ENCODE data around the gene CRYZL1.
"Not testable (repeated sequence)": the region's sequence is repeated elsewhere in the genome, so short reads cannot be mapped to it uniquely, and the experiment has no call there.

CRYZL1 gene

DNA sequence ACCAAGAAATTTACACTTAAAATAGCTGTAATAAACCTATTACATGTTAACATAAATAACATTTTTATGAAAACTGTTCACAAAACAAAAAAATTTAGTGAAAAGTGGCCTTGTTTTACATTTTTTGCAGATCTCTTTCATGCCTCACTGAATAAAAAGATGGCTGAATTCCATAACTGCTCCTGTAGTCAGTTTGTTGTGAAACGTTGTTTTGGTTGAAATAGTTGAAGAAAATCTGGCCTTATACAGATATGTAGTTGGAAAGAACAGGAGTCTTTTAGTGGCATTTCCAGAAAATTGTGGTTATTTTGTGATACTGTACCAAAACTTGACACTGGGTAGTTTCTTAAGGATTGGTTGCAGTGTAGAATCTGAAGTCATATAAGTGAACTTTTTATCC is 18.9 kb upstream of the CRYZL1 start:
- DNase-seq, result no peak

DNA sequence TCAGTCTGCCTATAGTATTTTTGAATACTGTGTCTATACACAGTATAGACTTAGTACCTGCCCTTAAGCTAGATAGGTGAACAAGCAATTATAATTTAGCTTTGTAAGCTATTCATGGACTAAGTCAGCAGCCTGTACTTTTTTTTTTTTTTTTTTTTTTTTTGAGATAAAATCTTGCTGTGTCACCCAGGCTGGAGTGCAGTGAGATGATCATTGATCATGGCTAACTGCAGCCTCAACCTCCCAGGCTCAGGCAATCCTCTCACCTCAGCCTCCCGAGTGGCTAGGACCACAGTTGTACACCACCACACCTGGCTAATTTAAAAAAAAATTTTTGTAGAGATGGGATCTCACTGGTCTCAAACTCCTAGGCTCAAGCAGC is 18.0 kb upstream of the CRYZL1 start:
- no peak for DNase-seq

DNA sequence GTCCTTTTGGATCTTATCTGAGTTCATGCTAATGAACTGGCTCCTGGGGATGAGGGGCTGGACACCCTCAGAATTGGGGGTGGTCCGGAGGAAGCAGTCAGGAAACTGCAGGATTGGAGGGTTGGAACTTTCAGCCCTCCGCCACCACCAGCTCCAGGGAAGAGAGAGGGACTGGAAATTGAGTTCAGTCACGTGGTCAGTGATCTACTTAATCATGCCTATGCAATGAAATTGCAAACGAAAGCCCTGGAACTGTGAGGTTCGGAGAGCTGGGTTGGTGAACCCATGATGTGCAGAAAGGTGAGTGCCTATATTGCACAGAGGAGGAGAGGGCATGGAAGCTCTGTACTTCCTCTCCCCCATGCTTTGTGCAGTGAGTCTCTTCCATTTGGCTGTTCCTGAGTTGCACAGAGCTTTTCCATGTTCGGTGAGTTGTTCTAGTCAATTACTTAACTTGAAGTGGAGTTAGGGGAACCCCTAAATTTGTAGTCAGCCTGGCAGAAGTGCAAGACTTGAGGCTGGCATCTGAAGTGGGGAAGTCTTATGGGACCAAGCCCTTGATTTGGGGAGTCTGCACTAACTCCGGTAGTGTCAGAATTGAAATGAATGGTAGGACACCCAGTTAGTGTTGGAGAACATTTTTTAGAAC is 17.5 kb upstream of the CRYZL1 start:
- DNase-seq, result no peak

GRCh38 chr21:33657124-33657820 is 15.7 kb upstream of the CRYZL1 start:
- DNase-seq, result no peak

GRCh38 chr21:33655588-33656221 is 14.2 kb upstream of the CRYZL1 start:
- DNase-seq, result no peak

GRCh38 chr21:33654412-33654811 is 12.9 kb upstream of the CRYZL1 start:
- DNase-seq, result no peak

DNA sequence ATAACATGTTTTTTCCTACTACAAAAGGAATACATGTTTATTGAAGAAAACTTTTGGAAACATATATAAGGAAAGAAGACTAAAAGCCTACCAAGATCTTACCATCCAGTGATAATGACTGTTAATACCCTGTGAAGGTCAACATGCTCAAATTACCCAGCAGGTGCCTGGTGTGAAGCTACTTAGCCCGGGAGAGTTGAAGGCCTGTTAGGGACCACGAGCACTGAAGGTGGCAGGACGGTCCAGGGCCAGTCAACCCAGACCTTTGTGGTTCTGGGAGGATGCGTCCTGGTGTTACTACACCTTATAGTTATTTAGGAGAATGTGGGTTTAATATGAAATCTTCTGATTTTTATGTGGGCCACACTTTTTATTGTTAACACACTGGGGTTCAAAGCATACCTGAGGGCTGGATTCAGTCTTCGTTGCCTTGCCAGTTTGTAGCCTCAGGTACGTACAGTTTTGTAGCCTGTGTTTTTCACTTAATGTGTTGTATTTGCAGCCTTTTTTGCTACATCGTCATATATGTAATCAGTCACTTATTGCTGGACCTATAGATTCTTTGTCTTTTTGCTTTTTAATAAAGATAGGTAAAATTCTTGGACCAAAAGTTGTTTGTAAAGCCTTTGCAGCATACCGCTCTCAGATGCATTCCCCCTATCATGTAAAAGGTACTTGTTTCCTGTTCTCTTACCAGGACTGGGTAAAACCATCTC is 10.6 kb upstream of the CRYZL1 start:
- no peak for DNase-seq

- no peak for DNase-seq
Observed at GRCh38 chr21:33650929-33651509, 9.5 kb upstream of the CRYZL1 start.

- DNase-seq, result no peak
Observed at GRCh38 chr21:33650230-33650629, 8.7 kb upstream of the CRYZL1 start.

- DNase-seq, result no peak
Observed at GRCh38 chr21:33648555-33648954, 7.0 kb upstream of the CRYZL1 start.

DNA sequence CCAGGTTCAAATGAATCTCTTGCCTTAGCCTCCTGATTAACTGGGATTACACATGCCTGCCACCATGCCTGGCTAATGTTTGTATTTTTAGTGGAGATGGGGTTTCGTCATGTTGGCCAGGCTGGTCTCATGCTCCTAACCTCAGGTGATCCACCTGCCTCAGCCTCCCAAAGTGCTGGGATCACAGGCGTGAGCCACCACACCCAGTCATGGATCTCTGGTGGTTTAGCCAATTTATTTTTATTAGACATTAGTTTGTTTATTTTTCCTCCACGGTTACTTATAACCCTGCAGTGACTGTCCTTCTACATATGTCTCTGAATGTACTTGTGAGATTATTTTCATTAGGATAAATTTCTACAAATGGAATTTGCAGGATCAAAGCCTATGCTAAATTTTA is 6.0 kb upstream of the CRYZL1 start:
- DNase-seq, result no peak

- DNase-seq, result no peak
Observed at GRCh38 chr21:33645730-33646129, 4.2 kb upstream of the CRYZL1 start.

- DNase-seq, result no peak
Observed at GRCh38 chr21:33644383-33645074, 3.0 kb upstream of the CRYZL1 start.

GRCh38 chr21:33643658-33644311 is 2.2 kb upstream of the CRYZL1 start:
- DNase-seq, result no peak

DNA sequence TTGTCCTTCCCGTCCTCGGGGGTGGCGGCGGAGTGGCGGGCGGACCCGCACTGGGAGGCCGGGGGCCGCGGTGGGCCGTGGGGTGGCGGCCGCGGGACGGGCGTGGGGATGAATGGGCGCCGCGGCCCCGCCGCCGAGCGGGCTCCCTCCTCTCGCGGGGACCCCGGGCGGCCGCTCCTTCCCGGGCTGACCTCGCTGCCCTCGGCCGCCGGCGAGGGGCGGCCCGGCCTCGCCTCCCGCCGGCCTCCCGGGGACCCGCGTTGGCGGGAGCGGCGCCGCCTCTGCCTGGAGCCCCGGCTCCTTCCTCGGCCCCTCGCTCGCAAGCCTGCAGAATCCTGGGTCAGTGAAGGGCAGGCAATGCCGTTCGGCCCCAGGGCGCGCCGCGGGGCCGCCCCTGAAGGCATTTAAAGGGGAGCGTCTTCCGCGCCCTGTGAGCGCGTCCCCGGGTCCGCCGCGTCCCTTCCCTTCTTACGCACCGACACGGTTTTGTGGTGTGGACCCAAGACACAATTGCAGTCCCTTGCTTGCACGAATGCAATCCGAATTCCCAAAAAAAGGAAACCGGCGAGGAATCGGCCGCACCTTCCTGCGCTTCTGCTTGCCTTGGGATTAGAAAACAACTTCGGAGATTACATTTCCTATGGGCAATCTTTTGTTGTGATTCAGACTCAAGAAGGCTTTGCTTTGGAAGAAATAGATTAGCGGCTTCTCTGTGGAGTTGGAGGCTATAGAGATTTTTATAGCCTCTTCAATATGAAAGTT is 1.5 kb upstream of the CRYZL1 start:
- DNase-seq, result no peak

DNA sequence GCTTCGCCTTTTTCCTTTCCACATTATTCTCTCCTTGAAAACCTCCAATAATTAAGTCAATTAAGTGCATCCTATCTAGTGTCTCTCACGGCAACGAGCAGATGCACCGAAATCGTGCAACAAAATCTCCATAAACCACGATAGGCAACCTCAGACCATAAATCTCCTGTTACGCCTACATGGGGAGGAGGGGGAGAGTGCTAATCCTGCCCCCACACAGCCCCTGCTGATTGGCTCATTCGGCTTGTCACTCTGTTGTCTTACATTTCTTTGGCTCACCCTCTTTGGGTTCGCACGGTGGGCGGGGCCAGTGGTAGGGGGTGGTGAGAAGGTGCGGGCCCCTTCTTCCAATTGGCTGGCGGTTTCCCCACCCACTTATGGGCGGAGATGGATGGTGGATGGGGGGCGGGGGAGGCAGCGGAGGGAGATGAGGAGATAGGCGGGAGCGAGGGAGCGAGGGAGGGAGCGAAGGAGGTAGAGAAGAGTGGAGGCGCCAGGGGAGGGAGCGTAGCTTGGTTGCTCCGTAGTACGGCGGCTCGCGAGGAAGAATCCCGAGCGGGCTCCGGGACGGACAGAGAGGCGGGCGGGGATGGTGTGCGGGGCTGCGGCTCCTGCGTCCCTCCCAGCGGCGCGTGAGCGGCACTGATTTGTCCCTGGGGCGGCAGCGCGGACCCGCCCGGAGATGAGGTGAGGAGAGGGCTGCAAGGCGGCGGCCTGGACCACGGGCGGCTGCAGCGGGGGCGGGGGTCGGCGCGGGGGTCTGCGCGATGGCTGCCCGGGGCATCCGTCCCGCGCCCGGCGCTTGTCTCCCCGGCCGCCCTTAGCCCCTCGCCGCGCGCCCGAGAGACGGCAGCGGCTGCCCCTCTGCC is 720 bp upstream of the CRYZL1 start, which contains the start of gene ITSN1:
TSS of gene ITSN1 (plus strand) at position 475 of the 869 bp plus-strand sequence. CDS start 76,328 bp downstream, outside the sequence.
- peak; percentile 85 for DNase-seq

- DNase-seq, result no peak
Observed at GRCh38 chr21:33640697-33641351, 717 bp downstream of the CRYZL1 start.

GRCh38 chr21:33634254-33634653 is 7.3 kb downstream of the CRYZL1 start:
- DNase-seq, result no peak

GRCh38 chr21:33626151-33626550 is 15.4 kb downstream of the CRYZL1 start:
- DNase-seq, result not testable (repeated sequence)

DNA sequence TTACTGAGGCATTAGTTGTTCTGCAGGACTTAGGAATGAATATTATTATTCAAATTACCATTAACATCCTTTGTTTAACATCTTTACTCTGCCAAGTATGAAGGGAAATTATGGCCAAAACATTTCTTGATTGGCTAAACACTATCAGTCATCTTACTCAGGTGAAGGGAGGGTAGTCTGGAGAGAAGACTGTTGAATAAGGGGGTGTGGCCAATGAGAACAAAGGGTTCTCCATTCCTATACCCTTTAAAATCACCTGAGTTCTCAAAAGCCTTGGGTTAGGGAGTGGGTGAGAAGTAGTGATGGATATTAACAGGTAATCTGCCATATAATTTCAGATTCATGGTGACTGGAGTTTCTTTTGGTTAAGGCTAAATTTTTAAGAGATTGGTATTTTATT is 19.3 kb downstream of the CRYZL1 start:
- DNase-seq, result no peak

All from NCI-H2081 treated with DMSO at 0.1 percent for 48 hours (cell line).